HTERT RPE-1 (cell line): ENCODE results near the gene IL17B.

Experiments
- in situ Hi-C: fragments of 300-500 bp; cut with MboI; formaldehyde crosslinking; loops from 4 replicates; pipeline ENCODE4 v1.14.3; 2020; ENCODE audit warnings: low sequenced_read_pairs

The IL17B gene

DNA sequence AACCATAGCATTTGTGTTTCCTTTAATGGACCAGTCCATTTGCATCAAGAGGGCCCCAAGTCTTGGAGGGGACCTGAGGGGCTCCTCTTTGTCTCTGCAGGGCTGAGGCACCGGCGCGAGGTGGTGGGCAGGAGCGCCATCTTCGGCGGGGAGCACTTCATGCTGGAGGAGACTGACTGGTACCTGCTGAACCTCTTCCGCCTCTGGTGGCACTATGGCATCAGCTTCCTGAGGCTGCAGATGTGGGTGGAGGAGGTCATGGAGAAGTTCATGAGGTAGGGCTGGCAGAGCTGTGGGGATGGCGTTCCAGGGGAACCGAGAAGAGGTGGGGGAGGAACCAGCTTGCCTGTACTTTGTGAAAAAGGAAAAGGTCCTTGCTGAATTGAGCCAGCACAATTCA, 15.2 kb downstream of the IL17B start:
- in situ Hi-C loops = no loop called here

DNA sequence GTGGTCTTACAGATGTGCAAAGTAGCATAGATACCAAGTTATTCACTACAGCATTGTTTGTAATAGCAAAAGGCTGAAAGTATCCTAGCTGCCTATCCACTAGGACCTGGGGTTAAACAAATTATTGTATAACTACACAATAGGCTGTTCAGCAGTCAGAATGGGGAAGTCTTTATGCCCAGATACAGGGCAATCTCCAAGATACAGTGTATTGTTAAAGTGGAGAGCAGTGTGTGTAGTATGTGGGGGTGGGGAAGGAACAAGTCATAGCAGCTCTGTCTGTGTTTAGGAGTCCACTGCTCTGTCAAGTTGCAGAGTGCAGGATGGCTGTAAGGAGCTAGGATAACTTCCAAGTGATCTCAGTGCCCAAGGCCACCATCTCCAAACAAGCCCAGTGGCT, 15.7 kb downstream of the IL17B start:
- in situ Hi-C loops = no loop called here

DNA sequence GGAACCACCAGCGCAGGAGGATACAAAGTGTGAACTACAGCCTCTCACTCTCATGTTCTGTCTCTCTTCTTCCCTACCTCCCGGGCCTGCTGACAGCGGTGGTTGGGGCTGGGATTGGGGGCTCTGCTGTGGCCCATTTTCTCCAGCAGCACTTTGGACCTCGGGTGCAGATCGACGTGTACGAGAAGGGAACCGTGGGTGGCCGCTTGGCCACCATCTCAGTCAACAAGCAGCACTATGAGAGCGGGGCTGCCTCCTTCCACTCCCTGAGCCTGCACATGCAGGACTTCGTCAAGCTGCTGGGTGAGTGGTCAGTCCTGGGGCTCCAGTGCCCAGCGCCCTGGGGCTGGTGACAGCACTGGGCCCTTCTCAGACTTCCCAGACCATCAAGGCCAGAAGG, 16.6 kb downstream of the IL17B start:
- in situ Hi-C loops = no loop called here

DNA sequence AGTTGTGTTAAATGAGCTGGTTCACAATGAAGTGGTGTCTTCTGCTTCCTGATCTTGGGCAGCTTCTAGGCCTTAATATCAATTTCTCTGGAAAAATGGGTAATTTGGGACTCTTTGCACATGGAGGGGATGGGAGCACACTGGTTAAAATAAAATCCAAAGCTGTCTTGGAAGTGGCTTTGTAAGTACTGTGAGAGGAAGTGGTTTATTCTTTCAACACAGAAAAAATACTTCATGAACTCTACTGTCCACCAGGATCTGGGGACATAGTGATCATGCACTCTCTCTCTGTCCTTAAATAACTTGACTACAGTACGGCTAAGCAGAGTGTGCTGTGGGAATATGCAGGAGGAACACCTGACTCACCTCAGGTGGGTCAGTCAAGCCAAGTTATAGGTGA, 18.8 kb downstream of the IL17B start:
- in situ Hi-C loops = no loop called here

DNA sequence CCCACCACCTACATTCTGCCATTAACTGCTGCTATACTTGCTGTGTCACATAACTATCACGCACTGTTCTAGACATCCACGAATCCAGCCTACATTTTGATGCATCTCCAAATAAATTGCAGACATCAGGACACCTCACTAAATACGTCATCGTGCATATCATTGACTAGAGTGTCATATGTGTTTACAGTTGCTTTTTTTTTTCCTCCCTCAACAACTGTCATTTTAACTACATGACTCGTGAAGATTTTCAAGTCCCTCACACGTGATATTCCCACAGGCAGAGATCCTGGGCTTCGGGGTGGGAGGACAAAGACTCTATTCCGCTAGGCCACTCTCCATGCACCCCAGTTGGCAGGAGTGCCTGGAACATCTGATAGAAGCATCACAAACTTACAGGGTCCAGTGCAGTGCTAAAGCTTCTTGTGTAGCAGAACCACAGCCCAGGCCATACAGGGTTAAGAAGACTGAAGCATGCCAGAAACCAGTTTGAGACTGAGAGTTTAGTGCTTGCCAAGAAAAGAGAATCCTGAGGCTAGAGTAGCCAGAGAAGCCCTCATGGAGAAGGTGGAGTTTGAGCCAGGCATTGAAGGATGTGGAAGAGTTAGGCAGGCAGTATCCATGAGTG, 20.1 kb downstream of the IL17B start:
- in situ Hi-C loops = no loop called here

DNA sequence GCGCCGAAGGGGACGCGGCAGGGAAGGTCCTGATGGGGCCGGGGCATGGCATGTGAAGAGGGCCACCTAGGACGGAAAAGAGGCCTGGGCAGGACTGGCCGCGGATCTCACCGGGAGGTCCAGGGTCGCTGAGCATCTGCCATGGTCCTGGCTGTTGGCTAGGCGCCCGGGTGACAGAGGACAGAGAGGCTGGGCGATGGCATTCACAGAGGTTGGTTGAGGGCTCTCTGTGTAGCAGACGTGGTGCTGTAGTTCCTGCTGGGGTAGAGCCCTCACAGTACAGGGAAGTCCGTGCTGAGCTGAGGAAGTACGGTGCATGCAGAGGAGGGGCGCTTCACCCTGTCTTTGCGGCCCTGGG, 20.8 kb downstream of the IL17B start:
- in situ Hi-C loops = no loop called here

DNA sequence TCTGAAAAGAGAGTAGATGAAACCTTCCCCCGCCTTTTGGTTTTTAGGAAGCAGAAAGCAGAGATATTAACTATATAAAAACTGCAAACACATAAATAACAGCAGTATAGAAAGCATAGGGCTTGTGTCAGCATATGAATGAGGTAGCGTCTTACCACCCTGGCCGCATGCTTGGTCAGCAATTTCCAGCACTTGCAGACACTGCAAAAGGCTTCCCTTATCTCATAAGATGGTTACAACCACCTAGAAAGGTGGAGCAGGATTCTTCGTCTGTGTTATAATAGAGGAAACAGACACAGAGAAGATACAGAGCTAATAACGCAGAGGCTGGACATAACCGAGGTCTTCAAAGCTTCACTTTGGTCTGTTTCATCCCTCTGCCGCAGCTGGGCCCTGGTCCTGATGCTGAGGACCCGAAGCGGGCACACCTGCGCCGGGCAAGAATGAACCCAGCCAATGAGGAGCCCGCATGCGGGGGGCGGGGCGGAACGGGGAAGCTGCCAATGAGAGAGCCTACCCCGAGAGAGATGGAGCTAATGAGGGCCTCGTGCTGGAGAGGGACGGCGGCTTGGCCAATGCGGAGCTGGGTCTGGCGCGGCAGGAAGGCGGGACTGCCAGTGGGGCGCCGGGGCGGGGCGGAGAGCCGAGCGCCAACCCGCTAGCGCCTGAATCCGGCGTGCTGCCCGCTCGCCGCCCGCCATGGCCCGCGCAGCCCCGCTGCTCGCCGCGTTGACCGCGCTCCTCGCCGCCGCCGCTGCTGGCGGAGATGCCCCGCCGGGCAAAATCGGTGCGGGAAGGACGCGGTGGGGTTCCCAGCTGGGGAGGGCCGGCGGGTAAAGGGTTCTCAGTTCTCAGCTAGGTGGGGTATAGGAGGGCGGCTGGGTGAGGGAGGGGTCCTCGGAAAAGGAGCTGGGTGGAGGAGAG, 21.5 kb downstream of the IL17B start, which contains the start of gene PCYOX1L:
Gene PCYOX1L, plus strand, starts transcription at position 677 of the 924 bp plus-strand sequence. Its CDS starts 23 bp downstream, at position 700.
- in situ Hi-C loops = no loop called here

DNA sequence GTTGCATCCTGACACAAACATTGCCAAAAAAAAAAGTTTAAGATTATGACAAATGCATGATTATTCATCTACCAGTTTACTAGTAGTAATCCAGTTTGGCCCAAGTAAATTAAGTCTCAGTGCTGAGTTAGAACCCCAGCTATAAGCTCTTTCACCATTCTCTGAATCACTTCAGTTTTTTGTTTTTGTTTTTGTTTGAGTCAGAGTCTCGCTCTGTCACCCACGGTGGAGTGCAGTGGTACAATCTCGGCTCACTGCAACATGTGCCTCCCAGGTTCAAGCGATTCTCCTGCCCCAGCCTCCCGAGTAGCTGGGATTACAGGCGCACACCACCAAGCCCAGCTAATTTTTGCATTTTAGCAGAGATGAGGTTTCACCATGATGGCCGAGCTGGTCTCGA, 22.7 kb downstream of the IL17B start:
- in situ Hi-C loops = no loop called here

DNA sequence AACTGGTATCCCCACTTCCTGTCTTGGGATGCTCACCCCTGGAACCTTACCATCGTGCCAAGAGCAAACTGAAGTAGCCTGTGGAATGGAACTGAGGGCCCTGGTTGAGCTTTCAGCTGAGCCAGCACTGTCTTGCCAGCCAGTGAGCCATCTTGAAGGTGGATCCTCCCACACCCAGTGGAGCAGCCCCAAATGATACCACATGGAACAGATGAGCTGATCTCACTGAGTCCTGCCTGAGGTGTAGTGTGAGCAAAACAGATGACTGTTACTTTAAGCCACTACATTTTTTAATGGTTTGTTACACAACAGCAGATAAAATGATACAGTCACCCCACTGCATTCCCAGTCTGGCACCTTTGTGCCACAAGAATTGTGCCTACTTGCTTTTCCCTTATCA, 23.4 kb downstream of the IL17B start:
- in situ Hi-C loops = no loop called here

DNA sequence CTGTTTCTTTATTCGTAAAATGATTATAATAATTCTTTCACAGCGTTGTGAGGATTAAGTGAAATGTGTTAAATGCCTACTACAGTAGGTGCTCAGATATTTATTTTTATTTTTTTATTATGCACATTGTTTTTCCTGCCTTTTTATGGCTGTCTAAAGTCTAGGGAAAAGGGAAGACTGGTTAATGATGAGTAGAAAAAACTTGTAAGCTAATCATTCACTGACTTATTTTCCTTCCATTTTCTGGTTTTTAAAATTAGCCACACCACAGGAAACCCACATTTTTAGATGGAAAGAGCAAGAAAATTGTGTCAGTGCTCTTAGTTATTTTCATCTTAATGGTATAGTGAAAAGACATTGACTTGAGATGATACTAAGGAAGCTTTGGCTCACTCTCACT, 25.2 kb downstream of the IL17B start:
- in situ Hi-C loops = no loop called here

DNA sequence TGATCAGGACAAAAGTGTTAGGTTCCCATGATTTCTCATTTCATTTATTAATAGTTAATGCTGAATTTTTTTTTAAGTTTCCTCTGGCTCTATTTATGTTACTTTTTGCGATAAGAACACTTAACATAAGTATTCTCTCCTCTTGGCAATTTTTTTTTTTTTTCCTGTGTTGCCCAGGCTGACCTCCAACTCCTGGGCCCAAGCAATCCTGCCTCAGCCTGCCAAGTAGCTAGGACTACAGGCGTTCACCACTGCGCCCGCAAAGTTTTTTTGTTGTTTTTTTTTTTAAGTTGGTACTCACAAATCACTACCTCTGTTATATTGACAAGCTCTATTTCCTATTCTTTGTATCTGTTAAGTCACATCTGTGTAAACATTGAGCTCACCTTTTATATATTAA, 26.9 kb downstream of the IL17B start:
- in situ Hi-C loops = no loop called here

DNA sequence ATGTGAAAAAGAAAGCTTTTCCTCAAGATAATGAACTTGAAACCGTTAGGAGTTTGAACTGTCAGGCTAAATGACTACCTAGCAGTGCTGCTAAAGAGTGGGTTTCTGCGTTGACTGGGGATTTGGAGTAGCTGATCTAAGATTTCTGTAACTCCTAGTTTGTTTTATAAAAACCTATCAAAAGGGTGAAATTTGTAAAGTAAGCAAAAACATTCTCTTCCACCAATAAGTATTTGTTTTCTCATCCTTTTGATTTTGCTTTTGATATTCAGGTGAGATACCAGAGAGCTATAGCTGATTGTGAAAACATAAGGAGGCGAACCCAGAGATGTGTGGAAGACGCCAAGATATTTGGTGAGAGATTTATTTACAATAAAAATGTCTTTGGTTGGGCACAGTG, 29.7 kb downstream of the IL17B start:
- in situ Hi-C loops = no loop called here

DNA sequence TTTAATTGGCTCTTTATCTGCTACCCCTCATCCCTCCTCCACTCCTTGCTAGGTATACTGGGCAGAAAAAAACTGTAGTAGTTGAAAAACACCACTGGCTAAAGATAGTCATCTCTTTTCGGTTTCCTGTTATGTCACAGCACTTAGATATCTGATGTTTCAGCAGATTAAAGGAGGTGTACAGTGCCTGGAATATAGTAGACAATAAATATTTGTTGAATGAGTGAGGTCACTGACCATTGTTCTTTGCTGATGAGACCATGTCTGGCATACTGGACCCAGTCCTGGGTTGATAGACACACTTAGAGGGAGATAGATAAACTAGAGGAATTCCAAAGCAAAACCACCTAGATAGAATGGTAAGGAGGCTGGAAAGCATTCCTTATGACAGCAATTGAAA, 30.6 kb downstream of the IL17B start:
- in situ Hi-C loops = no loop called here

DNA sequence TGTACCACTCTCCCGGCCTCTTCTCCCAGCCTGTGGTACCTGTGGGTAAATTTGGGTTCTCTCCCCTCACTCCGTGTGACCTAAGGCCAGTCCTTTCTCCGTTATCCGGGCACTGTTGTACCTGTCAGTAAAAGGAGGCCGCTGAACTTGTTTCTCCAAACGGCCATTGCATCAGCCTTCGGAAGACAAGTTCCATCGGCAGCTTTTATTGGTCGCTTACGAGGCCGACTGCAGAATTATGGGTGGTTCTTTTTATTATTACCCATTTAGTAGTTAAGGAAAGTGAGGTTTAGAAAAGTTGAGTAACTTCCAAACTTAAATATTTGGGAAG, 33.2 kb downstream of the IL17B start:
- in situ Hi-C loops = no loop called here

DNA sequence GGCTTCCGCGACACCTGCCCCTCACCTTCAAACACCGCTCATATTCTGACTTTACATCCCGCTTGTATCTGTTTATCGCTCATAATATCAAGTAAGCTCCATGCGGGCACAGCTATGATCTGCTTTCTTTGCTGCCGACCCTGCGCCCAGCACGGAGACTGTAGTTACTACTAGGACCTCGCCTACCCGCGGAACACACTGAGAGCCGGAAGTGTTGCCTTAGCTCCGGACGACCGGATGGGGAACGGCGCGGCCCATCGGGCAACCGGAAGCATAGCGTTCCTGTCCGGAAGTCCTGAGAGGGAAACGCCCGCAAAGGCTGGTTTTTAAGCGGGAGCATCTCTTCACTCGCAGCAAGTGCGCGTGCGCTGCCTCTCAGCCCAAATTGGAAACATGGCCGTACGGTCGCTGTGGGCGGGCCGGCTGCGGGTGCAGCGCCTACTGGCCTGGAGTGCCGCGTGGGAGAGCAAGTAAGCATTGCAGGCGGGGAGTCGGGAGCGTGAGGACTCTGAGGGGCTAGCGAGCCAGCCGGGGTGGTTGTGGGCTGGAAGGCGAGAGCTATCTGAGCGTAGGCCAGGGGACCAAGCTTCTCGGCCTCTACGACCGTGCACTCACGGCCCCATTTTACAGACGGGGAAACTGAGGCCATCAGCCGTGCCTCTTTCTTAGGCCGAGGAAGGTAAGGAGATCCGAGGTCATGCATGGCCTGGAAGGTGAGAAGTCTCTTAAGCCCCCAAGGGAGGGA, 33.8 kb downstream of the IL17B start, which contains the start of gene GRPEL2:
Gene GRPEL2, plus strand, starts transcription at position 353 of the 745 bp plus-strand sequence. Its CDS starts 41 bp downstream, at position 394.
- in situ Hi-C loops = no loop called here

DNA sequence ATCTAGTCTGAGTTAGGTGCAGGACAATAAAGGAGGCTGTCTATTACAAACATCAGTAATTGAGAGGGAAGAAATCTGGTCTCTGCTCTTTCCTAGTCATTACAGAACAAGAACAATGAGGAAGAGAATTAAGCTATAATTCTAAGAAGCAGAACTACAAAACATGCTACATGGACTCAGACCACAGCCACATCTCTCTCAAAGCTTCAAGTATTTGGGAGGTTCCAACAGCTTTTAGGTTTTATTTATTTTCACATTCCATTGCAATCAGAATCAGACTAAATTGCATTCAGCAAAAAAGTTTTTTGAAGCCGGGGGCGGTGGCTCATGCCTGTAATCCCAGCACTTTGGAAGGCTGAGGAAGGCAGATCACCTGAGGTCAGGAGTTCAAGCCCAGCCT, 34.9 kb downstream of the IL17B start:
- in situ Hi-C loops = no loop called here

DNA sequence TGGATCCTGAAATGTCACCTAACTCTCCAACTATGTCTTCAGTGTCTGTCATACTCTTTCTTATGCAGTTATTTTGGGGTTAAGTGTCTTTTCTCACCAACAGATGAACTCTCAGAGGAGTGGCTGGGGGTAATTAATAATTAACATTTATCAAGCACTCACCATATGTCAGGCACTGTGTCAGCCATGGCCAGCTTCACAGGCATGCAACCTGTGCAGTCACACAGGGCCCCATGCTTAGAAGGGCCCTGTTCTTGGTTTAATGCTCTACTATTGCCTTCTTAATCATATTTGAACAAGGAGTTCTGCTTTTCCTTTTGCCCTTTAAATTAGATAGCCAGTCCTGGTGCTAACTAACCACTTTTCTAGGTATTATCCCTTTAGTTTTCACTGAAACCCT, 37.2 kb downstream of the IL17B start:
- in situ Hi-C loops = no loop called here

DNA sequence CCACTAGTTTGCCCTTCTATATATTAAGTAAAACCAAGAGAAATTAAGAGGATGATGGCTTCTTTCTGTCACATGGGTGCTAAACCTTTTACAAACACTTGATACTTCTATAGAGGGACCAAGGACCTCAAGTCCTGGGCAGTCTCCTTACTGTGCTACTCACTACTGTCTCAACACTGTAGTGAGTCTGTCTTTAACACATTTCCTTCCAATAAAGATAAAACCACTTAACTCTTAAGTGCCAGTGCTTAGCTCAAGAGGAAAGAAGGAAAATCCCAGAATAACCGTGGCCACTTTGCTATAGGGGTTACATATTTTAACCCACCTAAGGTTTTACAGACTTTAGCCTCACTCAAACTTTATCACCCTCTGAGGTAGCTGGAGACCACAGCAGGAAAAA, 38.2 kb downstream of the IL17B start:
- in situ Hi-C loops = no loop called here

DNA sequence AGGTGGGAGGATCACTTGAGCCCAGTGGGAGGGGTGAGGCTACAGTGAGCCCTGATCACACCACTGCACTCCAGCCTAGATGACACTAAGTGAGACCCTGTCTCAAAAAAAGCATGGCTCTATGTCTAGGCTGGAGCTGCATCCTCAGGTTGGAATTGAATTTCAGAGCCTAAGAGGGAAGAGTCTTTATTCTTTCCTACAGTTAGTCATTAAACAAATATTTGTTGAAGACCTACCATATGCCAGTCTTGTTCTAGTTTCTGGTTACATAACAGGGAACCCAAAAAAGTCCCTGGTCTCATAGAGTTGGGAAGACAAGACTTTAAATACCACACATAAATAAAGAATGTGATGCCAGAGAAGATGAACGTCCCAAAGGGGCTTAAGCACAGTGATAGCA, 40.7 kb downstream of the IL17B start:
- in situ Hi-C loops = no loop called here

DNA sequence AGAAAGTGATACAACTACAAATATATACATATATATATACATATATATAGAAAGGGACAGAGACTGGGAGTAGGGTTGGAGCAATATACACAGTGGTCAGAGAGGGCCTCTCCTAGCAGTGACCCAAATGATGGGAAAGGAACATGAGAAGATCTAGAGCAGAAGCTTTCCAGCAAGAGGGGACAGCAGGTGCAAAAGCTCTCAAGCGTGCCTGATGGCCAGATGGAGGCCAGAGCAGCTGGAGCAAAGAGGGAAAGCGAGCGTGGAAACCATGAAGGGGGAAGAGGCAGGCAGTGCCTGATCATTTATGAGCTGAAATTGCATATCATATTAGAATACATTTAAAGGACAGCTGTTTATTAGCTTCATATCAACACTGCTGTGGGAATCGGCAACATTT, 41.4 kb downstream of the IL17B start:
- in situ Hi-C loops = no loop called here

DNA sequence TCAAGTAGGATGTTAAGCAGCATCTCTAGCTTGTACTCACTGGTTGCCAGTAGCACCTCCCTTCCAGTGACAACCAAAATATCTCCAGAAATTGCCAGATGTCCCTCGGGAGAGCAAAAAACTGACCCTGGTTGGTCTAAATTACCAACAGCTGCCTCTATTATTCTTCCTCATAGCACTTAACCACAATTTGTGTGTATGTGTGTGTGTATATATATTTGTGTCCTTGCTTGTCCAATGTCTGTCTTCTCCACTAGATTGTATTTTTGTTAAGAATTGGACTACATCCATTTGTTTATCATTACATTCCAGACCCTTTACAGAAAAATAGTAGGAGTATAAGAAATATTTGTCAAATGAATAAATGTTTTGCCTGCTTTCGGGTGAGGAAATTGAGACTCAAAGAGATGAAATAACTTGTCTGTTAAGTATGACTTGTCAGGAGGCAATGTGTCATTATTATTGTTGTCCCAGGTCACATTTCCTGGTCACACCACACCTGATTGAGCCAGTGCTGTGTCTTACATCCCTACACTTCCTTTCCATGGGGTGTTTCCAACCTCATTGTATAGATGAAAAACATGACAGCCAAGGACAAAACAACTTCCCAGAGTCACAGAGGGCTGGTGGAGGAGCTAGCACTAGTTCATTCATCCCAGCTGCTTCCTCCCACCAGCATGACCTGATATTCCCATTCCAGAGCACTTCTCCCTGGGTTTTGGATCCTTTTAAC, 45.2 kb downstream of the IL17B start:
- in situ Hi-C loops = no loop called here
